ENCODE results near the gene PSKH1.

The PSKH1 gene

GRCh38 chr16:67943256-67943618 is 50.2 kb downstream of the PSKH1 start:
- H3K27me3 Mint-ChIP-seq (ENCODE audit: low read depth): no peaks in the 10 kb centered on the region
- no peak overlapping the region for H3K4me3 Mint-ChIP-seq
- H3K4me1 Mint-ChIP-seq: no peaks in the 10 kb centered on the region
- no peak overlapping the region for H3K27ac Mint-ChIP-seq
- peaks cover 10% of the 10 kb centered on the region for H3K36me3 Mint-ChIP-seq (ENCODE audit: low read depth)
- TF ChIP-seq CTCF (IDR thresholded peaks at IDR 0.05; ENCODE audit: unreplicated experiment in 3 of 3): no peak
- H3K9me3 Mint-ChIP-seq: no peaks in the 10 kb centered on the region

- H3K9me3 Mint-ChIP-seq: no peaks in the 10 kb centered on the region
- peaks cover 10% of the 10 kb centered on the region for H3K36me3 Mint-ChIP-seq (ENCODE audit: low read depth)
- peak within 1 kb of the TSS in 1 of 3 experiments; percentile 29 for H3K27ac Mint-ChIP-seq
- no peak within 1 kb of the TSS for H3K4me3 Mint-ChIP-seq
- H3K4me1 Mint-ChIP-seq: no peaks in the 10 kb centered on the region
- TF ChIP-seq CTCF (IDR thresholded peaks at IDR 0.05; ENCODE audit: unreplicated experiment in 3 of 3): no peak
- no peaks in the 10 kb centered on the region for H3K27me3 Mint-ChIP-seq (ENCODE audit: low read depth)
These were observed 50.8 kb downstream of the PSKH1 start, which contains the start of gene LCAT for GRCh38 chr16:67943619-67944504. TSS of gene LCAT (minus strand) at chr16:67944120. CDS start at chr16:67944101, 19 bp downstream.

GRCh38 chr16:67944690-67945391 is 51.8 kb downstream of the PSKH1 start:
- TF ChIP-seq CTCF (IDR thresholded peaks at IDR 0.05; ENCODE audit: unreplicated experiment in 3 of 3): no peak
- H3K4me1 Mint-ChIP-seq: no peaks in the 10 kb centered on the region

GRCh38 chr16:67945392-67945933 is 52.4 kb downstream of the PSKH1 start:
- TF ChIP-seq CTCF (IDR thresholded peaks at IDR 0.05; ENCODE audit: unreplicated experiment in 3 of 3): no peak
- H3K9me3 Mint-ChIP-seq: no peaks in the 10 kb centered on the region
- H3K36me3 Mint-ChIP-seq (ENCODE audit: low read depth): peaks cover 10% of the 10 kb centered on the region
- H3K27ac Mint-ChIP-seq: no peak overlapping the region
- no peaks in the 10 kb centered on the region for H3K27me3 Mint-ChIP-seq (ENCODE audit: low read depth)
- H3K4me3 Mint-ChIP-seq: no peak overlapping the region
- H3K4me1 Mint-ChIP-seq: no peaks in the 10 kb centered on the region

More at GRCh38 chr16:67944690-67945391, 51.8 kb downstream of the PSKH1 start:
- Mint-ChIP-seq H3K27me3 (ENCODE audit: low read depth) (no peaks in the 10 kb centered on the region), H3K4me3 (no peak overlapping the region), H3K27ac (peak overlapping the region in 1 of 3 experiments; percentile 29), H3K9me3 (no peaks in the 10 kb centered on the region), H3K36me3 (ENCODE audit: low read depth) (peaks cover 10% of the 10 kb centered on the region)

GRCh38 chr16:67946128-67946569 is 53.1 kb downstream of the PSKH1 start:
- Mint-ChIP-seq H3K27me3 (ENCODE audit: low read depth) (no peaks in the 10 kb centered on the region), H3K36me3 (ENCODE audit: low read depth) (peaks cover 10% of the 10 kb centered on the region), H3K4me1 (no peaks in the 10 kb centered on the region), H3K9me3 (no peaks in the 10 kb centered on the region), H3K27ac (no peak overlapping the region), H3K4me3 (no peak overlapping the region)
- TF ChIP-seq CTCF (IDR thresholded peaks at IDR 0.05; ENCODE audit: unreplicated experiment in 3 of 3): no peak
